HG03520 (cell line): ENCODE measurements around the gene KDM4B.
"Not testable (repeated sequence)": the region's sequence is repeated elsewhere in the genome, so short reads cannot be mapped to it uniquely, and the experiment has no call there.

Experiments
- ATAC-seq: cut with Tn5 transposase; IDR thresholded peaks from one replicate; pipeline ENCODE4 v1.9.1; 2021; ENCODE audit warnings: mild to moderate bottlenecking, moderate library complexity; ENCODE audit not compliant: unreplicated experiment

The KDM4B gene

GRCh38 chr19:5160158-5160795, 191.4 kb downstream of the KDM4B start:
- ATAC-seq, result not testable (repeated sequence)

DNA sequence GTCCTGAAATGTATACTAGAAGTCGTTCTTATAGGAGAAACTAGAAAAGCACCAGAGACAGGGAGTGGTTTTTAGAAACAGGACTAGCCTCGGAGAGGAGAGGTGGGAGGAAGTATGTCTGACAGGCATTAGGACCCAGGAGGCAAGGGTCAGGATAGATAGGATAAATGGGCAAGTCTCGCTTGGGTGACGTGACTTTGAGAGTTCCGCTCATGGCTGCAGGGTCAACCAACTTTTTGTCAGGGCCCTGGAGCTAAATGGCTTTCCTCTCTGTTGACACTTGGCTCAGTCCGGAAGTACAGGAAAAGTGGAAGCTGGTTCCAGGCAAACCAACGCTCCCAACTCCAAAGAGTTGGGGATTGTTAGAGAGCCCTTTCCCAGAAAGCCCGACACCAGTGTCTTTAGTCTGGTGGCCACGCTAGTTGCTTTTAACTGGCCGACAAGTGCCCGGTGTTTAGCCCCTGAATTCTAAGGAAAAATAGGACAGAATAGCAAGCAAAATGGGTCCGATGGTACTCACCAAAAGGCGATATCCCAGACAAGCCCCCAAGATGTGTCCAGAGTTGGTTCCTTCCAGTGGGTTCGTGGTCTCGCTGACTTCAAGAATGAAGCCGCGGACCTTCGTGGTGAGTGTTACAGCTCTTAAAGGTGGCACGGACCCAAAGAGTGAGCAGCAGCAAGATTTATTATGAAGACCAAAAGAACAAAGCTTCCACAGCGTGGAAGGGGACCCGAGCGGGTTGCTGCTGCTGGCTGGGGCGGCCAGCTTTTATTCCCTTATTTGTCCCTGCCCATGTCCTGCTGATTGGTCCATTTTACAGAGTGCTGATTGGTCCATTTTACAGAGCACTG, 196.2 kb downstream of the KDM4B start:
- not testable (repeated sequence) for ATAC-seq

DNA sequence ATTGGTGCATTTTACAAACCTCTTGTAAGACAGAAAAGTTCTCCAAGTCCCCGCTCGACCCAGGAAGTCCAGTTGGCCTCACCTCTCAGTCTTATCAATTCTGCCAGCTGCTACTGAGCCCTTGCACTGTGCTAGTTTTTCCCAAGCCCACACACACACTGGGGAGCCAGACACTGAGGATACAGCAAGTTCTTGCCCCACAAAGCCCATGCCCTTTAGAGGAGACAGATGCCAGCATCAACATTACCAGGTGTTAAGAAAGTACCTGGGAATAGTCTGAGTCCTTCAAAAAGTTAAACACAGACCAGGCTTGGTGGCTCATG, 196.7 kb downstream of the KDM4B start:
- no peak for ATAC-seq

- no peak for ATAC-seq
Measured at GRCh38 chr19:5166262-5166661, 197.3 kb downstream of the KDM4B start.

DNA sequence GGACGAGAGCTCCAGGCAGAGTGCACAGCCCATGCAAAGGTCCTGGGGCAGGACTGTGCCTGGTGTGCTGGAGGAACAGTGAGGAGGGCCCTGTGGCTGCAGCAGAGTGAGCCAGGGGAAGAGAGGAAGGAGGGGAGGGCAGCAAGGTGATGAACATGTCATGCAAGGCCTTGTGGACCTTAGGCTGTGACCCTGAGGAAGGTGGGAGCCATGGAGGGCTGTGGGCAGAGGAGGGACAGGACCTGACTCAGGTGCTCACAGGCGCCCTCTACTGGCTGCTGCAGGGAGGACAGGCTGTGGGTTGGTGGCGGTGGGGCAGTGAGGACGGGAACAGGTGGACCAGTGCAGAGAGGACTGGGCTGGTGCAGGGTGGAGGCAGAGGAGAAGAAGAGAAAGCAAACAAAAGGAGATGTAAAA, 201.4 kb downstream of the KDM4B start:
- ATAC-seq, result no peak

DNA sequence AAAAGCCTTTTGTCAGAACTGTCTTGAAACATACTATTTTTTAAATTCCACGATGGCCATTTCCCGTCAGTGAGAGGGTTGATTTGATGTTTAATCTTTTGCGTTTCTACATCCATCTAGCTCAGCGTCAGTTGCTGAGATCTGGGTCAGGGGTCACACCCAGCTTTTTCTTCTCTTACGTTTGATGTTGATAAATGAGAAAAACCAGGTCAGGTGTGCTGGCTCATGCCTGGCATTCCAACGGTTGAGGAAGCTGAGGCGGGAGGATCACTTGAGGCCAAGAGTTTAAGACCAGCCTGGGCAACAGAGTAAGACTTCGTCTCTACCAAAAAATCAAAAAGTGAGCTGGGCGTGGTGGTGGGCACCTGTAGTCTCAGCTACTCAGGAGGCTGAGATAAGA, 202.8 kb downstream of the KDM4B start:
- no peak for ATAC-seq

- no peak for ATAC-seq
Measured at GRCh38 chr19:5172859-5173630, 204.1 kb downstream of the KDM4B start.

DNA sequence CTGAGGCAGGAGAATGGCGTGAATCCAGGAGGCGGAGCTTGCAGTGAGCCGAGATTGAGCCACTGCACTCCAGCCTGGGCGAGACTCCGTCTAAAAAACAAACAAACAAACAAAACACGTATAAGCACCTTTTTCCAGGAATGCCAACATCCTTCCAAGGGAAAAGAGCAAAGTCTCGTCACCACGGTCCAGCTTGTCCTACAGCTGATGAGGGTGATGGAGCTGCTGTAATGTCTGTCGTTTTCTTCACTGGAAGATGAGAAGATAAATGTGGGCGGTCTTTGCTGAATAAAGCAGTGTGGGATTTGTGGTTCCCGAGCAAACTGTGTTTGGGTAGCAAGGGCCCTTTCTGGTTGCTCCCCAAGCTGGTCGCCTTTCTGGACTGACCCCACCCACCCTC, 205.1 kb downstream of the KDM4B start:
- ATAC-seq, result no peak

DNA sequence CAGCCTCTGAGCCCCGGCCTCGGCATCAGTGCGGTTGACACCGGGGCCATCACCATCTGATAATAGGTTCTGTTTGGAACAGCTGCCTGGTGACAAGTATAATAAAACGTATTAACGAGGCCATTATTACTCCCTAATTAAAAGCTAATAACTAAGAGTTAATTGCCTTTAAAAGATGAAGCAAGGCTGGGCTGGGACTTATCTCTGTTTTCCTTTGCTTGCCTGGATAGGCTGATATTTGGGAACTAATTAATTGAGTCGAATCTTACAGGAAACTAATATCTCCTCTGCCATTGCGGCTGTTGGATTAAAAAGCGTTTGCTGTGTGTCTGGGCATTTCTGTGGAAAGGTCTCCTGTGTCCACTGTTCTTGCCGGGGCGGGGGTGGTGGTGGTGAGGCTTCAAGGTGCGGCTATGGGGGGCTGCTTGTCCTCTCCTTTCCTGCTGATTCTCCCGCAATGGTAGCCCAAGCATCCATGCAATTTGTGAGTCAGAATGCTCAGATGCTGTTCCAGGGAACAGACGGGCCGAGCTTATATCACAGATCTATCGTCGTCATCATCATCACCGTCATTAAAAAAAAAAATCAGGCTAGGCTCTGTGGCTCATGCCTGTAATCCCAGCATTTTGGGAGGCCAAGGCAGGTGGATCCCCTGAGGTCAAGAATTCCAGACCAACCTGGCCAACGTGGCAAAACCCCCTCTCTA, 209.0 kb downstream of the KDM4B start:
- ATAC-seq, result no peak

GRCh38 chr19:5178841-5179240, 209.9 kb downstream of the KDM4B start:
- ATAC-seq, result no peak

- ATAC-seq, result no peak
Measured at GRCh38 chr19:5179256-5179655, 210.3 kb downstream of the KDM4B start.

- ATAC-seq, result no peak
Measured at GRCh38 chr19:5181329-5181728, 212.4 kb downstream of the KDM4B start.

GRCh38 chr19:5182751-5183150, 213.8 kb downstream of the KDM4B start:
- no peak for ATAC-seq

- no peak for ATAC-seq
Measured at GRCh38 chr19:5183616-5184015, 214.7 kb downstream of the KDM4B start.

GRCh38 chr19:5184930-5185329, 216.0 kb downstream of the KDM4B start:
- no peak for ATAC-seq

GRCh38 chr19:5186293-5187050, 217.6 kb downstream of the KDM4B start:
- ATAC-seq, result no peak

- ATAC-seq, result no peak
Measured at GRCh38 chr19:5188548-5189317, 219.8 kb downstream of the KDM4B start.

DNA sequence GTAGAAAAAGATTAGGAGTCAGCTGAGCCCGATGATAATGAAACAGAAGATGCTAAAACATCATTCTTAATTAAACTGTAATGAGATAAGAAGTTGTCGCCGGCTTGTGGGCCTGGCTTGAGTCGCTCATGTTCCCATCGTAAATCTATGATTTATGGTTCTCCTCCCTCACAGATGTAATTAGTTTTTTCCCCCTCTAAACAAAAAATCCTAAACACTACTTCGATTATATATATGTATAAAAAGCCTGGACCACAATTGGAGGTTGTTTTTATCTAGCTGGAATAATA, 220.3 kb downstream of the KDM4B start:
- ATAC-seq, result no peak

GRCh38 chr19:5191091-5191490, 222.2 kb downstream of the KDM4B start:
- ATAC-seq, result no peak

GRCh38 chr19:5192568-5192967, 223.7 kb downstream of the KDM4B start:
- no peak for ATAC-seq
